ENCODE data around the gene FCN1. TPM values are rescaled to one million over a fixed set of nuclear protein-coding genes. Genes with fewer than 3 reads are reported as not detected.

The FCN1 gene
- total and polyA plus RNA-seq, 9 of the 15 experiments (the other 6 are each of a cell fraction or from before 2014, with no cell fraction given) = not detected

GRCh38 chr9:134891713-134892112 lies 26.0 kb downstream of the FCN1 start:
- Histone ChIP-seq H3K9me3 (replicated peaks; ENCODE audit: control insufficient read depth, insufficient read depth, low read depth, low read length) (no peaks in the 10 kb centered on the region), H2AFZ (ENCODE audit: low read depth, low read length) (no peak overlapping the region), H3K27ac (ENCODE audit: extremely low read depth, low read depth, low read length) (no peak overlapping the region), H3K4me2 (ENCODE audit: insufficient read depth, low read length) (no peak overlapping the region), H3K27me3 (ENCODE audit: control insufficient read depth in 2 of 2, insufficient read depth in 2 of 2, low read length in 2 of 2) (peaks cover 14 to 35% of the 10 kb centered on the region in 2 experiments), H3K79me2 (ENCODE audit: control insufficient read depth, insufficient read depth, low read length) (no peaks in the 10 kb centered on the region), H3K4me3 (no peak overlapping the region), H3K9me1 (ENCODE audit: control insufficient read depth, insufficient read depth, low read length) (no peaks in the 10 kb centered on the region), H4K20me1 (replicated peaks; ENCODE audit: control insufficient read depth, insufficient read depth, low read length) (0 out of 2 replicates have a peak, but pooled peaks cover 3% of the 10 kb centered on the region), H3K36me3 (ENCODE audit: control insufficient read depth, insufficient read depth, low read length) (no peaks in the 10 kb centered on the region), H3K4me1 (replicated peaks in 1 of 2; ENCODE audit: control insufficient read depth in 2 of 2, insufficient read depth in 2 of 2, low read length in 2 of 2) (no peaks in the 10 kb centered on the region), H3K9ac (ENCODE audit: insufficient read depth in 1 of 2, low read depth in 2 of 2, low read length in 2 of 2) (no peak overlapping the region)
- in situ Hi-C loops (cut with MboI) (no loop called here), intact Hi-C loops (cut with micrococcal nuclease) (no loop called here)
- no TSS peak for BruUV-seq (replicated peaks)
- FAIRE-seq (no peak), DNase-seq (ENCODE audit: extremely low read depth in 1 of 4, low spot score in 3 of 4) (no peak), ATAC-seq (no peak)
- 8% methylated on average over 5 of the region's 5 CpGs for WGBS (ENCODE audit: insufficient coverage, low coverage, missing lambda C conversion rate)
- ChIA-PET POLR2A (no interaction called here), CTCF (ENCODE audit: low intra/inter-chr PET ratio) (no interaction called here)
- TF ChIP-seq, protein P1, sequence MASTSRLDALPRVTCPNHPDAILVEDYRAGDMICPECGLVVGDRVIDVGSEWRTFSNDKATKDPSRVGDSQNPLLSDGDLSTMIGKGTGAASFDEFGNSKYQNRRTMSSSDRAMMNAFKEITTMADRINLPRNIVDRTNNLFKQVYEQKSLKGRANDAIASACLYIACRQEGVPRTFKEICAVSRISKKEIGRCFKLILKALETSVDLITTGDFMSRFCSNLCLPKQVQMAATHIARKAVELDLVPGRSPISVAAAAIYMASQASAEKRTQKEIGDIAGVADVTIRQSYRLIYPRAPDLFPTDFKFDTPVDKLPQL (IDR thresholded peaks at IDR 0.05; ENCODE audit: extremely low read depth, insufficient read length) = no peak
- TF ChIP-seq ZNF707 (CRISPR knock-in tag; conservative IDR thresholded peaks at IDR 0.05) (no peak), RUNX1 (IDR thresholded peaks at IDR 0.05; ENCODE audit: low read depth) (no peak), USF2 (CRISPR knock-in tag; IDR thresholded peaks at IDR 0.05) (no peak), EGR1 (conservative IDR thresholded peaks at IDR 0.05) (no peak), TAF15 (IDR thresholded peaks at IDR 0.05; ENCODE audit: low read depth, low read length) (no peak), DNMT1 (IDR thresholded peaks at IDR 0.05) (no peak), PTBP1 (IDR thresholded peaks at IDR 0.05; ENCODE audit: low read depth, low read length) (no peak), CXXC5 (CRISPR knock-in tag; IDR thresholded peaks at IDR 0.05) (no peak), NR3C1 (CRISPR knock-in tag; IDR thresholded peaks at IDR 0.05) (no peak), HDAC2 (IDR thresholded peaks at IDR 0.05) (no peak), ZNF395 (CRISPR knock-in tag; IDR thresholded peaks at IDR 0.05) (no peak), BCOR (IDR thresholded peaks at IDR 0.05) (no peak), GATAD2A (IDR thresholded peaks at IDR 0.05) (no peak), NR2C2 (CRISPR knock-in tag; IDR thresholded peaks at IDR 0.05) (no peak), NR2C2 (tag; IDR thresholded peaks at IDR 0.05) (no peak)
- TF ChIP-seq, protein P2, sequence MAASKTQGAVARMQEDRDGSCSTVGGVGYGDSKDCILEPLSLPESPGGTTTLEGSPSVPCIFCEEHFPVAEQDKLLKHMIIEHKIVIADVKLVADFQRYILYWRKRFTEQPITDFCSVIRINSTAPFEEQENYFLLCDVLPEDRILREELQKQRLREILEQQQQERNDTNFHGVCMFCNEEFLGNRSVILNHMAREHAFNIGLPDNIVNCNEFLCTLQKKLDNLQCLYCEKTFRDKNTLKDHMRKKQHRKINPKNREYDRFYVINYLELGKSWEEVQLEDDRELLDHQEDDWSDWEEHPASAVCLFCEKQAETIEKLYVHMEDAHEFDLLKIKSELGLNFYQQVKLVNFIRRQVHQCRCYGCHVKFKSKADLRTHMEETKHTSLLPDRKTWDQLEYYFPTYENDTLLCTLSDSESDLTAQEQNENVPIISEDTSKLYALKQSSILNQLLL (CRISPR knock-in tag; IDR thresholded peaks at IDR 0.05; ENCODE audit: borderline replicate concordance) = no peak
